Gastroesophageal sphincter (tissue), 4 donors: ENCODE data around the gene RBBP8NL. TPM values are rescaled to one million over a fixed set of nuclear protein-coding genes. Genes with fewer than 3 reads are reported as not detected.

Source experiments
- ATAC-seq: fragments of 150-250 bp; one replicate; pipeline ENCODE4 v1.9.1; 2016; ENCODE audit warnings: mild to moderate bottlenecking, moderate library complexity
- H3K27ac ChIP-seq, 4 donors: fragments of 200-600 bp; sonication (generic) in 3 of 4; 1 replicate in 3 of 4; 2 replicates in 1 of 4; pipeline ENCODE4 v1.5.1; 2016 to 2019
- H3K27me3 ChIP-seq: fragments of 200-600 bp; sonication (generic); one replicate; pipeline ENCODE4 v1.5.1; 2019
- H3K36me3 ChIP-seq, 2 donors: fragments of 200-600 bp; sonication (generic); one replicate each; pipeline ENCODE4 v1.5.1; 2019; ENCODE audit warnings: control low read depth in 1 of 2
- H3K4me1 ChIP-seq, 3 donors: fragments of 200-600 bp; sonication (generic); 1 replicate in 2 of 3; 2 replicates in 1 of 3; pipeline ENCODE4 v1.5.1; 2016 to 2019; ENCODE audit warnings: control low read depth in 2 of 3
- H3K4me3 ChIP-seq, 2 donors: fragments of 200-600 bp; sonication (generic); one replicate each; pipeline ENCODE4 v1.5.1; 2019; ENCODE audit warnings: mild to moderate bottlenecking in 1 of 2, moderate library complexity in 1 of 2
- H3K9me3 ChIP-seq, 3 donors: fragments of 200-600 bp; sonication (generic); one replicate each; pipeline ENCODE4 v1.5.1; 2017 to 2019; ENCODE audit warnings: control low read depth in 2 of 3
- EP300 ChIP-seq: sonication (generic); formaldehyde crosslinking; IDR thresholded peaks from one replicate; pipeline ENCODE4 v1.6.1; 2017; ENCODE audit warnings: antibody characterized with exemption, mild to moderate bottlenecking
- POLR2A ChIP-seq, 2 donors: fragments of 450-650 bp; IDR thresholded peaks; one replicate each; pipeline ENCODE4 v1.6.1; 2017; ENCODE audit warnings: antibody characterized with exemption in 2 of 2, mild to moderate bottlenecking in 2 of 2, moderate library complexity in 1 of 2
- POLR2AphosphoS5 ChIP-seq: sonication (generic); formaldehyde crosslinking; IDR thresholded peaks from one replicate; pipeline ENCODE4 v1.6.1; 2017; ENCODE audit warnings: antibody characterized with exemption
- WGBS, 2 donors: methylation state at CpG; one replicate each; pipeline ENCODE4 v1.1.5; 2018; ENCODE audit warnings: low coverage in 1 of 2; 5-methylcytosine and 5-hydroxymethylcytosine counted together
- total RNA-seq, 4 donors: library from RNA; depleted of rRNA; stranded (reverse); fragments of >200 nt; gene quantifications; one replicate each; pipeline ENCODE4 v1.1.0, GENCODE V29; 2016
- TF ChIP-seq, protein P1 (sequence below), 4 experiments: fragments of 200-600 bp in 2 of 4; fragments of 450-650 bp in 2 of 4; sonication (generic) in 1 of 4; IDR thresholded peaks; one replicate each; pipeline ENCODE4 v1.5.1; 2017 to 2019; ENCODE audit warnings: antibody characterized with exemption in 4 of 4, mild to moderate bottlenecking in 2 of 4, moderate library complexity in 2 of 4

Gene RBBP8NL
- total RNA-seq, 4 donors from 2014 or later: 0.20 TPM; not detected in 3

DNA sequence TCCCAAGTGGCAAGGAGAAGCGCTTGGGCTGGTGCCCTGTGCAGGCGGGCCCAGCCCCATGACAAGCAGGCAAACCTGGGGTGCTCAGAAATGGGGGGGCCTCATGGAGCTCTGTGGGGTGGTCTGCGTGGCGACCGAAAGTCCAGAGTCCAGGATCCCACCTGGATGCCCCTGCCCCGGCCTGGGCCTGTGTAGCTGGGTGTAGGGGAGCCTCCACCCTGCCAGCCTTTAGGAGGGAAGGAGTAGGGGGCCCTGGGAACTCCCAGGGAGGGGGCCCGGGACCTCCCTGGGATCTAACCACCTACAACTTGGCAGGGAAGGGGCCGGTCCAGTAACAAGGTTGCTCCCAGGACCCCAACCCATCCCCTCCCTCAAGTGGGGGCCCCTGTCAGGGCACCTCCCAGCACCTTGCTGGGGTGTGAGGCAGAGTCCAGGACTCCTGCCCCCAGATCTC is 55.7 kb downstream of the RBBP8NL start:
- peaks cover 9 to 91% (median 69%) of the 10 kb centered on the region in 3 donors for H3K4me1 ChIP-seq
- H3K9me3 ChIP-seq: no peaks in the 10 kb centered on the region
- peaks cover 8% of the 10 kb centered on the region for H3K27me3 ChIP-seq
- no CpG with 5 or more reads among the region's 8 CpGs for WGBS, 2 donors
- H3K27ac ChIP-seq: peak overlapping the region; percentile 84 to 97 (median 92)
- H3K4me3 ChIP-seq: no peak overlapping the region
- no peak for ATAC-seq
- TF ChIP-seq, protein P1, sequence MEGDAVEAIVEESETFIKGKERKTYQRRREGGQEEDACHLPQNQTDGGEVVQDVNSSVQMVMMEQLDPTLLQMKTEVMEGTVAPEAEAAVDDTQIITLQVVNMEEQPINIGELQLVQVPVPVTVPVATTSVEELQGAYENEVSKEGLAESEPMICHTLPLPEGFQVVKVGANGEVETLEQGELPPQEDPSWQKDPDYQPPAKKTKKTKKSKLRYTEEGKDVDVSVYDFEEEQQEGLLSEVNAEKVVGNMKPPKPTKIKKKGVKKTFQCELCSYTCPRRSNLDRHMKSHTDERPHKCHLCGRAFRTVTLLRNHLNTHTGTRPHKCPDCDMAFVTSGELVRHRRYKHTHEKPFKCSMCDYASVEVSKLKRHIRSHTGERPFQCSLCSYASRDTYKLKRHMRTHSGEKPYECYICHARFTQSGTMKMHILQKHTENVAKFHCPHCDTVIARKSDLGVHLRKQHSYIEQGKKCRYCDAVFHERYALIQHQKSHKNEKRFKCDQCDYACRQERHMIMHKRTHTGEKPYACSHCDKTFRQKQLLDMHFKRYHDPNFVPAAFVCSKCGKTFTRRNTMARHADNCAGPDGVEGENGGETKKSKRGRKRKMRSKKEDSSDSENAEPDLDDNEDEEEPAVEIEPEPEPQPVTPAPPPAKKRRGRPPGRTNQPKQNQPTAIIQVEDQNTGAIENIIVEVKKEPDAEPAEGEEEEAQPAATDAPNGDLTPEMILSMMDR (IDR thresholded peaks at IDR 0.05): no peak
- TF ChIP-seq POLR2A (IDR thresholded peaks at IDR 0.05): no peak
- no peak for TF ChIP-seq POLR2AphosphoS5
- TF ChIP-seq EP300: no peak
- no peaks in the 10 kb centered on the region for H3K36me3 ChIP-seq

DNA sequence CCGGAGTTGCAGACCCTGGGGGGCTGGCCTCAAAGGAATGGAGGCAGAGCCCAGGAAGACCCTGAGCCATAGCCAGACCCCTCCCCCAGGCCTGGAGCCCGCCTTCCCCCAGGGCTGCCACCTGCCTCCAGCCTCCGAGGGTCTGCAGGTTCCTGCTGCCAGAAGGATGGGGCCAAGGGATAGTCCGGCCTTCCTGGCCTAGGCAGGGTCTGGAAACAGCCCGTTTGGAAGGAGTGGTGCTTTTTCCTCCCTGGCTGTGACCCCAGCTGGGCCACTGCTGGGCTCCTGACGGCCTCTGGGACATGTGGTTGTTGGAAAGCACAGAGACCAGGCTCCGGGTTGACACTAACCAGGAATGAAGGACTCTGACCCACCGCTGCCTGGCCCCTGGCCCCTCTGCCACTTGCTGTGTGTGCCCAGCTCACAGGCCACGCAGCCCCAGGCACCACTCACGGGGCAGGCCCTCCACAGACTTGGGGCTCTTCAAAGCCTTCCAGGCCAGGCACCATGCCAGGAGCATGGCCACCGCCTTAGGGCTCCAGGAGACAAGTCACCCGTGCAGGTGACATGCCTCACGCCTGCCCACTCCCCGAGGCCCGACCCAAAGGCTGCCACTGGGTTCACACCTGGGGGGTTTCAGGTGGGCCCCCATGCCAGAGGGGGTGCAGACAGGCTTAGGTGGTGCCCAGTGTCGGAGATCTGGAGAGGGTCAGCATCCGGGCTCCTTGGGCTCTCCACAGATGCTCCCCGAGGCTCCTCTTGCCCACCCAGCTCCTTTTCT is 56.3 kb downstream of the RBBP8NL start:
- no peak overlapping the region for H3K4me3 ChIP-seq
- H3K27ac ChIP-seq: peak overlapping the region; percentile 84 to 97 (median 92)
- H3K36me3 ChIP-seq: no peaks in the 10 kb centered on the region
- no peaks in the 10 kb centered on the region for H3K9me3 ChIP-seq
- WGBS, 2 donors: no CpG with 5 or more reads among the region's 18 CpGs
- TF ChIP-seq POLR2AphosphoS5: no peak
- TF ChIP-seq, protein P1 (IDR thresholded peaks at IDR 0.05): no peak
- TF ChIP-seq EP300: no peak
- ATAC-seq: no peak
- peaks cover 8% of the 10 kb centered on the region for H3K27me3 ChIP-seq
- H3K4me1 ChIP-seq: peaks cover 9 to 91% (median 62%) of the 10 kb centered on the region in 3 donors

DNA sequence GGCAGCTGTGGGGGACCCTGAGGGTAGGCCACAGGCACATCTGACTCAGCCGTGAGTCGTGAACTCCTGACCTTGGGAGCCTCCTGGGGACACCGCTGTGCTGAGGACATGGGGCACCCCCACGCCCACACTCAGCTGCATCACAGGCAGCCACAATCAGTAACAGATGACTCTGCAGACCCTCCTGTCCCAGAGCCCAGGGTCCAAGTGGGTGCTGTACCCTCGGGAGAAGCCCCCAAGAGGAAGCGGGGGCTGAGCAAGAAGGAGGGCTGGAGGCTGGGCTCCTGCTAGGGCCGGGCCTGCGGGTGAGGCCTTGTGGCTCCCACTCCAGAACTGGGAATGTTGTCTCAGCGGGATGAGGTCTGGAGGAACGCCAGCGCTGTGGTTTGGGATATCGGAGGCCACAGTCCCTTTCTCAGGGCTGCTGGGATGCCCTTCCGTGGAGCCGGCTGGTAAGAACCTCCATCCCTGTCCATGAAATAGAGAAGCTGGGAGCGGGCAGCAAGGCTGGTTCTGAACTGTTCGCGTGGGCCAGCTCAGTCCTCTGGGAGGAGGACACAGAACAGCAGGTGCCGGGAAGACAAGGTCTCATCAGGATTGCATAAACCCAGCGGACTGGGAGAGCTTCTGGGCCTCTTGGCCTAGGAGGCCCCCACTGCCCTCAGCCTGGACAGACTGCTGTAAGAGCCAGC is 57.1 kb downstream of the RBBP8NL start:
- Histone ChIP-seq H3K9me3 (no peaks in the 10 kb centered on the region), H3K27ac (peak overlapping the region; percentile 84 to 97 (median 92)), H3K4me1 (peaks cover 9 to 91% (median 57%) of the 10 kb centered on the region in 3 donors), H3K36me3 (no peaks in the 10 kb centered on the region), H3K27me3 (peaks cover 8% of the 10 kb centered on the region), H3K4me3 (no peak overlapping the region)
- 20% methylated on average over 1 of the region's 19 CpGs; no CpG with 5 or more reads in 1 of the 2 donors for WGBS, 2 donors
- no peak for ATAC-seq
- TF ChIP-seq POLR2AphosphoS5: no peak
- TF ChIP-seq POLR2A (IDR thresholded peaks at IDR 0.05): no peak
- TF ChIP-seq EP300: no peak
- TF ChIP-seq, protein P1 (IDR thresholded peaks at IDR 0.05): no peak

DNA sequence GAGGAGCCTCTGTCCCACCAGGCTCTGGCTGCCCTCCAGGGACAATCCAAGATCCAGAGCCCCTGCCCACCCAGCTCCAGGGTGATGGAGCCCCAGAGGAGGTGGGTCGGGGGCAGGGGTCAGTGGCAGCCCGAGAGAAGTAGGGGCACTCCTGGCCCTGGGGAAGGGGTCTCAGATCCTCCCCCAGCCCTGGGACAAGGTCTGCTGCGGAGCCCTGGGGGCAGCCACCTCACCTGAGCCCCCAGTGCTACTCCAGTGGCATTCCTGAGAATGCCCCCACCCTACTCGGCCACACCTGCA is 57.6 kb downstream of the RBBP8NL start:
- 33% methylated on average over 1 of the region's 4 CpGs; no CpG with 5 or more reads in 1 of the 2 donors for WGBS, 2 donors
- H3K27ac ChIP-seq: peak overlapping the region; percentile 84 to 97 (median 92)
- peaks cover 8% of the 10 kb centered on the region for H3K27me3 ChIP-seq
- H3K36me3 ChIP-seq: no peaks in the 10 kb centered on the region
- no peak for ATAC-seq
- TF ChIP-seq, protein P1 (IDR thresholded peaks at IDR 0.05): no peak
- peak in 1 of 2 donors; percentile 16 for TF ChIP-seq POLR2A (IDR thresholded peaks at IDR 0.05)
- no peaks in the 10 kb centered on the region for H3K9me3 ChIP-seq
- H3K4me1 ChIP-seq: peaks cover 9 to 91% (median 55%) of the 10 kb centered on the region in 3 donors
- H3K4me3 ChIP-seq: no peak overlapping the region
